SK-N-SH (cell line): Measurements from ENCODE around the gene TANGO6. TPM values are rescaled to one million over a fixed set of nuclear protein-coding genes. Genes with fewer than 3 reads are reported as not detected.
A peak's percentile ranks its signal among the peaks of the same experiment; 100 is the strongest.

Experiments
- CTCF ChIA-PET: fragments of 300-600, 350-600 bp; formaldehyde crosslinking; extraction: SDS; loops from one replicate; lab custom pipeline; 2021; lab: Yijun Ruan, JAX
- POLR2A ChIA-PET: fragments of 350-600 bp; sonication (Branson Sonifier 250); formaldehyde crosslinking; extraction: SDS; loops from one replicate; lab custom pipeline; 2020; ENCODE audit warnings: antibody characterized with exemption, inconsistent platforms; lab: Yijun Ruan, JAX
- DNase-seq: peaks from one replicate; pipeline ENCODE4 v3.0.0; 2012
- H2AFZ ChIP-seq: fragments of 200-600 bp; sonication (generic); 2 replicates; pipeline ENCODE4 v1.8.1; 2016; ENCODE audit warnings: antibody characterized with exemption, mild to moderate bottlenecking, low read depth
- H3F3A ChIP-seq: fragments of 200-600 bp; sonication (generic); replicated peaks from 2 replicates; pipeline ENCODE3; 2016; ENCODE audit warnings: antibody characterized with exemption, mild to moderate bottlenecking; ENCODE audit not compliant: insufficient read depth
- H3K27ac ChIP-seq, 2 experiments: fragments of 200-500 bp in 1 of 2; fragments of 200-600 bp in 1 of 2; sonication (Bioruptor generic) in 1 of 2; sonication (generic), shearing (Covaris generic) in 1 of 2; 2 replicates each; pipeline versions ENCODE4 v1.5.1 to v1.6.1; 2014 to 2016; ENCODE audit warnings: low read depth in 2 of 2, inconsistent platforms in 1 of 2, low read length in 1 of 2, mild to moderate bottlenecking in 1 of 2, mixed read lengths in 1 of 2
- H3K27me3 ChIP-seq: fragments of 200-600 bp; sonication (generic), shearing (Covaris generic); 2 replicates; pipeline ENCODE4 v1.6.1; 2016; ENCODE audit warnings: mixed run types; ENCODE audit not compliant: insufficient read depth
- H3K36me3 ChIP-seq, 2 experiments: fragments of 200-500 bp in 1 of 2; fragments of 200-600 bp in 1 of 2; sonication (Bioruptor generic) in 1 of 2; sonication (generic) in 1 of 2; replicated peaks in 1 of 2; 2 replicates each; pipeline versions ENCODE3 to v1.5.1; 2014 to 2016; ENCODE audit warnings: low read length in 1 of 2, mild to moderate bottlenecking in 1 of 2; ENCODE audit not compliant: insufficient read depth in 2 of 2, control insufficient read depth in 1 of 2
- H3K4me1 ChIP-seq, 2 experiments: fragments of 200-500 bp in 1 of 2; fragments of 200-600 bp in 1 of 2; sonication (Bioruptor generic) in 1 of 2; sonication (generic), shearing (Covaris generic) in 1 of 2; 2 replicates each; pipeline versions ENCODE4 v1.5.1 to v1.6.1; 2014 to 2016; ENCODE audit warnings: low read depth in 1 of 2, low read length in 1 of 2, mixed run types in 1 of 2; ENCODE audit not compliant: insufficient read depth in 2 of 2, control insufficient read depth in 1 of 2
- H3K4me2 ChIP-seq: fragments of 200-600 bp; sonication (generic), shearing (Covaris generic); 2 replicates; pipeline ENCODE4 v1.6.1; 2017; ENCODE audit warnings: mixed run types
- H3K4me3 ChIP-seq, 2 experiments: fragments of 200-500 bp in 1 of 2; fragments of 200-600 bp in 1 of 2; sonication (Bioruptor generic) in 1 of 2; sonication (generic), shearing (Covaris generic) in 1 of 2; 2 replicates each; pipeline versions ENCODE4 v1.5.1 to v1.8.1; 2014 to 2016; ENCODE audit warnings: low read depth in 2 of 2, inconsistent platforms in 1 of 2, low read length in 1 of 2, mild to moderate bottlenecking in 1 of 2, mixed read lengths in 1 of 2, moderate library complexity in 1 of 2
- H3K79me2 ChIP-seq: fragments of 200-600 bp; sonication (generic); 2 replicates; pipeline ENCODE4 v1.8.1; 2017; ENCODE audit warnings: mild to moderate bottlenecking; ENCODE audit not compliant: insufficient read depth
- H3K9ac ChIP-seq: fragments of 200-600 bp; sonication (generic); 2 replicates; pipeline ENCODE4 v1.6.1; 2017; ENCODE audit warnings: mixed run types
- H3K9me2 ChIP-seq: fragments of 200-600 bp; sonication (generic); 2 replicates; pipeline ENCODE4 v1.6.1; 2017; ENCODE audit warnings: mixed run types
- H3K9me3 ChIP-seq: fragments of 200-600 bp; sonication (generic); 2 replicates; pipeline ENCODE4 v1.6.1; 2017; ENCODE audit warnings: mixed run types, mild to moderate bottlenecking, moderate library complexity
- H4K20me1 ChIP-seq: fragments of 200-600 bp; sonication (generic); 2 replicates; pipeline ENCODE4 v1.6.1; 2017; ENCODE audit warnings: mild to moderate bottlenecking, mixed run types; ENCODE audit not compliant: insufficient read depth
- EP300 ChIP-seq, 2 experiments: IDR thresholded peaks; 2 replicates each; pipeline versions ENCODE4 v1.4.0 to v1.6.1; 2012; ENCODE audit warnings: borderline replicate concordance in 1 of 2, low read depth in 1 of 2, low read length in 1 of 2
- EZH2phosphoT487 ChIP-seq: fragments of 200-600 bp; sonication (generic); IDR thresholded peaks from 2 replicates; pipeline ENCODE4 v1.6.1; 2017; ENCODE audit warnings: low read depth, mixed run types, mild to moderate bottlenecking, antibody characterized with exemption, moderate library complexity, borderline replicate concordance
- RAD21 ChIP-seq: IDR thresholded peaks from 2 replicates; pipeline ENCODE4 v1.6.1; 2012; ENCODE audit warnings: mild to moderate bottlenecking, low read length
- REST ChIP-seq: IDR thresholded peaks from 2 replicates; pipeline ENCODE4 v1.6.1; 2012; ENCODE audit warnings: mild to moderate bottlenecking, low read depth, low read length, moderate library complexity
- RFX5 ChIP-seq: IDR thresholded peaks from 2 replicates; pipeline ENCODE4 v1.6.1; 2012; ENCODE audit warnings: mild to moderate bottlenecking, improper control_type of control experiment, low read length
- SMC3 ChIP-seq: IDR thresholded peaks from 2 replicates; pipeline ENCODE4 v1.6.1; 2012; ENCODE audit warnings: low read depth, low read length, improper control_type of control experiment
- TCF12 ChIP-seq: IDR thresholded peaks from 2 replicates; pipeline ENCODE4 v1.4.0; 2012
- USF1 ChIP-seq: IDR thresholded peaks from 2 replicates; pipeline ENCODE4 v1.4.0; 2012; ENCODE audit warnings: low read depth, borderline replicate concordance
- WGBS: methylation state at CpG from one replicate; pipeline ENCODE4 v1.1.6; 2017; ENCODE audit warnings: low lambda C conversion rate; 5-methylcytosine and 5-hydroxymethylcytosine counted together
- polyA plus RNA-seq, 3 experiments: library from polyadenylated mRNA; depleted of rRNA; stranded (reverse); fragments of >200 nt; gene quantifications; 2 replicates each; pipeline ENCODE4 v1.2.3, GENCODE V29; 2012
- TF ChIP-seq, protein P1 (sequence below): fragments of 150-350 bp; IDR thresholded peaks from 2 replicates; pipeline ENCODE4 v1.6.1; 2017; ENCODE audit warnings: antibody characterized with exemption, low read length, low read depth, borderline replicate concordance
- TF ChIP-seq, protein P2 (sequence below): fragments of 200-600 bp; sonication (generic); IDR thresholded peaks from 2 replicates; pipeline ENCODE4 v1.6.1; 2017; ENCODE audit warnings: antibody characterized with exemption, mild to moderate bottlenecking, moderate library complexity

TANGO6 gene
- polyA plus RNA-seq, 1 of the 3 experiments (the other 2 are of a cell fraction) = 5.5 TPM

GRCh38 chr16:68902003-68902968, 59.0 kb downstream of the TANGO6 start:
- Histone ChIP-seq H3K4me2 (peak overlapping the region; percentile 29; the same call in 1 of the 2 replicates), H3K9me3 (no peaks in the 10 kb centered on the region), H3K36me3 (no peaks in the 10 kb centered on the region), H3K9ac (no peak overlapping the region), H3K4me3 (no peak overlapping the region; a peak in 1 of 4 replicates), H3K9me2 (no peaks in the 10 kb centered on the region), H4K20me1 (no peaks in the 10 kb centered on the region), H3K79me2 (no peaks in the 10 kb centered on the region), H3K4me1 (peaks cover 2 to 9% of the 10 kb centered on the region in 2 experiments), H2AFZ (no peak overlapping the region), H3F3A (peaks cover 7% of the 10 kb centered on the region), H3K27me3 (no peaks in the 10 kb centered on the region), H3K27ac (peak overlapping the region; percentile 17 to 35; a peak in 2 of 4 replicates)
- WGBS = 19% methylated on average over 5 of the region's 5 CpGs
- DNase-seq = peak; percentile 55
- no peak for TF ChIP-seq EZH2phosphoT487
- no peak for TF ChIP-seq RFX5
- peak; percentile 82 for TF ChIP-seq USF1
- TF ChIP-seq, protein P1, sequence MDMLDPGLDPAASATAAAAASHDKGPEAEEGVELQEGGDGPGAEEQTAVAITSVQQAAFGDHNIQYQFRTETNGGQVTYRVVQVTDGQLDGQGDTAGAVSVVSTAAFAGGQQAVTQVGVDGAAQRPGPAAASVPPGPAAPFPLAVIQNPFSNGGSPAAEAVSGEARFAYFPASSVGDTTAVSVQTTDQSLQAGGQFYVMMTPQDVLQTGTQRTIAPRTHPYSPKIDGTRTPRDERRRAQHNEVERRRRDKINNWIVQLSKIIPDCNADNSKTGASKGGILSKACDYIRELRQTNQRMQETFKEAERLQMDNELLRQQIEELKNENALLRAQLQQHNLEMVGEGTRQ = no peak
- TF ChIP-seq RAD21 = peak; percentile 86
- TF ChIP-seq REST = no peak
- TF ChIP-seq, protein P2, sequence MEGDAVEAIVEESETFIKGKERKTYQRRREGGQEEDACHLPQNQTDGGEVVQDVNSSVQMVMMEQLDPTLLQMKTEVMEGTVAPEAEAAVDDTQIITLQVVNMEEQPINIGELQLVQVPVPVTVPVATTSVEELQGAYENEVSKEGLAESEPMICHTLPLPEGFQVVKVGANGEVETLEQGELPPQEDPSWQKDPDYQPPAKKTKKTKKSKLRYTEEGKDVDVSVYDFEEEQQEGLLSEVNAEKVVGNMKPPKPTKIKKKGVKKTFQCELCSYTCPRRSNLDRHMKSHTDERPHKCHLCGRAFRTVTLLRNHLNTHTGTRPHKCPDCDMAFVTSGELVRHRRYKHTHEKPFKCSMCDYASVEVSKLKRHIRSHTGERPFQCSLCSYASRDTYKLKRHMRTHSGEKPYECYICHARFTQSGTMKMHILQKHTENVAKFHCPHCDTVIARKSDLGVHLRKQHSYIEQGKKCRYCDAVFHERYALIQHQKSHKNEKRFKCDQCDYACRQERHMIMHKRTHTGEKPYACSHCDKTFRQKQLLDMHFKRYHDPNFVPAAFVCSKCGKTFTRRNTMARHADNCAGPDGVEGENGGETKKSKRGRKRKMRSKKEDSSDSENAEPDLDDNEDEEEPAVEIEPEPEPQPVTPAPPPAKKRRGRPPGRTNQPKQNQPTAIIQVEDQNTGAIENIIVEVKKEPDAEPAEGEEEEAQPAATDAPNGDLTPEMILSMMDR = peak; percentile 92
- peak in 1 of 2 experiments; percentile 3; a peak in 1 of 4 replicates for TF ChIP-seq EP300 (IDR thresholded peaks at IDR 0.05; ENCODE audit: borderline replicate concordance in 1 of 2, low read depth in 1 of 2, low read length in 1 of 2)
- peak; percentile 74 for TF ChIP-seq SMC3
- no peak for TF ChIP-seq TCF12
- ChIA-PET POLR2A (no interaction called here), CTCF (interaction anchor here (0.6 to 6.8 kb wide), 37 partner anchors 8 to 385 kb away, joined by 3 to 91 read pairs (median 3); partner anchors contain the start of genes CHTF8, HAS3 and UTP4)
